ENCODE data around the gene SLX4IP. TPM values are rescaled to one million over a fixed set of nuclear protein-coding genes. Genes with fewer than 3 reads are reported as not detected.

SLX4IP gene
- total and polyA plus RNA-seq, 8 donors: 2.5 to 6.4 (median 2.8) TPM

- intact Hi-C loops (cut with DNase I): no loop called here
- TF ChIP-seq, protein P1, sequence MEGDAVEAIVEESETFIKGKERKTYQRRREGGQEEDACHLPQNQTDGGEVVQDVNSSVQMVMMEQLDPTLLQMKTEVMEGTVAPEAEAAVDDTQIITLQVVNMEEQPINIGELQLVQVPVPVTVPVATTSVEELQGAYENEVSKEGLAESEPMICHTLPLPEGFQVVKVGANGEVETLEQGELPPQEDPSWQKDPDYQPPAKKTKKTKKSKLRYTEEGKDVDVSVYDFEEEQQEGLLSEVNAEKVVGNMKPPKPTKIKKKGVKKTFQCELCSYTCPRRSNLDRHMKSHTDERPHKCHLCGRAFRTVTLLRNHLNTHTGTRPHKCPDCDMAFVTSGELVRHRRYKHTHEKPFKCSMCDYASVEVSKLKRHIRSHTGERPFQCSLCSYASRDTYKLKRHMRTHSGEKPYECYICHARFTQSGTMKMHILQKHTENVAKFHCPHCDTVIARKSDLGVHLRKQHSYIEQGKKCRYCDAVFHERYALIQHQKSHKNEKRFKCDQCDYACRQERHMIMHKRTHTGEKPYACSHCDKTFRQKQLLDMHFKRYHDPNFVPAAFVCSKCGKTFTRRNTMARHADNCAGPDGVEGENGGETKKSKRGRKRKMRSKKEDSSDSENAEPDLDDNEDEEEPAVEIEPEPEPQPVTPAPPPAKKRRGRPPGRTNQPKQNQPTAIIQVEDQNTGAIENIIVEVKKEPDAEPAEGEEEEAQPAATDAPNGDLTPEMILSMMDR (IDR thresholded peaks at IDR 0.05): no peak
- WGBS, 2 donors: 36 to 46% methylated on average over 1 of the region's 1 CpG
- FAIRE-seq (no peak), DNase-seq (no peak), ATAC-seq (no peak)
- no peak overlapping the region for H3K27ac ChIP-seq
- H3K27me3 ChIP-seq: no peaks in the 10 kb centered on the region
- H3K9me3 ChIP-seq: no peaks in the 10 kb centered on the region
- H3K36me3 ChIP-seq: no peaks in the 10 kb centered on the region
- H3K4me3 ChIP-seq: no peak overlapping the region
- H3K4me1 ChIP-seq: peaks cover 0 to 10% (median 0%) of the 10 kb centered on the region in 3 donors
Observed at GRCh38 chr20:10538768-10539167, 103.7 kb downstream of the SLX4IP start.

DNA sequence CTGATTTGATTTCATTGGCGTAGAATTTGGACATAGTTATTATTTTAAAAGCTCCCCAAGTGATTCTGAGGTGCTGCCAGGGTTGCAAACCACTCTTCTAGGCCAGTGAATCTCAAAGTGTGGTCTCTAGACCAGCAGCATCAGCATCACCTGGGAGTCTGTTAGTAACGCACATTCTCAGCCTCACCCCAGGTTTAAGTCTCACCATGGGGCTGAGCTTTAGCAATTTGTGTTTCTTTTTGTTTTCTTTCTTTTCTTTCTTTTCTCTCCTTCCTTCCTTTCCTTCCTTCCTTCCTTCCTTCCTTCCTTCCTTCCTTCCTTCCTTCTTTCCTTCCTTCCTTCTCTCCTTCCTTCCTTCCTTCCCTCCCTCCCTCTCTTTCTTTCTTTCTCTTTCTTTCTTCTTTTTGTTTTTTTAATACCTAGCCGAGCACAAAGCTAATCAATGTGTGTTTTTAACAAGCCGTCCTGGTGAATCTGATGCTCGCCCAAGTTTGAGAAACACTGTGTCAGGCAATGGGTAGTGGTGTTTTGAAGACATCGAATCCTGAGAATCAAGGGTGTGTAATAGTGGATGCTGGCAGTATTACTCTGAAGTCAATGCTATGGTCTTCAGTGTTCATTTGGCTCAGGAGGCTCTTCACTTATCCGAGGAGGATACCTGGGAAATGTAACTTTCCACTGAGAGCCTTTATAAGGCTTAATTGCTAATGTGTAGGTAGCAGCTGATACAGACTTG, 104.9 kb downstream of the SLX4IP start:
- Histone ChIP-seq H3K36me3 (no peaks in the 10 kb centered on the region), H3K27ac (peak overlapping the region in 1 of 4 donors; percentile 3), H3K9me3 (no peaks in the 10 kb centered on the region), H3K4me1 (peaks cover 0 to 10% (median 0%) of the 10 kb centered on the region in 3 donors), H3K27me3 (no peaks in the 10 kb centered on the region), H3K4me3 (no peak overlapping the region)
- WGBS, 2 donors: 92 to 95% methylated on average over 7 of the region's 7 CpGs
- TF ChIP-seq, protein P1 (IDR thresholded peaks at IDR 0.05): no peak
- no peak for FAIRE-seq
- no peak for DNase-seq
- intact Hi-C loops (cut with DNase I): no loop called here
- ATAC-seq: no peak

DNA sequence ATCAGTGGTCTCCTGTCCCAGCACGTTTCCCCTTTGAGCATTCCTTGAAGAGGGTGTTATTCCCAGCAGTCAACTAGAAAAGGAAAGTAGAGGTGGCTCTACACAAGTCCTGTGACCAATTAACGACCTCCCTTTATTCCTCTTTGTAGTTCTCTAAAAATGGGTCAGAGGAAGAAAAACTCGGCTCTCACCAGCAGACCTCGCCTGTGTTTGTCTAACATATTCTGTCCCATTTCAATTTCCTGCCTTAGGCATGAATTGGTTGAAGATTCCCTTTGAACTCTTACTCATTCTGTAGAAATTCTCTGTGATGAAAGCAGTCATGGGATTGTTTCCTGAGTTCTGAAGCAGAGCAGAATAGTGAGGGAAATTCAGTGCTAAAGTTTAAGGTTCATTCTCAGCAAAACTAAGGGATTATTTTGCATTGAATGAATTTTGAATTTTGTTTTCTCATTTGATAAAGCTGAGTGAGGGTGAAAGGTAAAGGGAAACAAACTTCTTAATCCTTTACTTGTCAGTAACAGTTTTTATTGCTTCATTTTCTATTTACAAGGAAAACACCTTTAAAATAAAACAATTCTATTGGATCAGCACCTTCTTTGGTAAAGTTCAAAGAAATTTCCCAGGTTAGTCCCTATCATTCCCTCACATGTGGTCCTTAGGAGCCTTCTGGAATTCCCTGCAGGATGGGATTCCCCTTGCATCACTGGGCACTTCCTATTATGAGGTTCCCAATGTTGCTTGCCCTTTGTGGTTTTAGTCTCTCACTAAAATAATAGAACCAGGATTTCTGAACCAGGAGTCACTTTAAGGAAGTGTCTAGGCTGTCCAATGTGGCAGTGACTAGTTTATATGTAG, 105.8 kb downstream of the SLX4IP start:
- WGBS, 2 donors: 75 to 78% methylated on average over 4 of the region's 4 CpGs
- peak in 2 of 4 donors; percentile 26 to 51 for ATAC-seq
- H3K4me1 ChIP-seq: peaks cover 0 to 10% (median 0%) of the 10 kb centered on the region in 3 donors
- no peak for FAIRE-seq
- peak overlapping the region in 2 of 4 donors; percentile 3 to 25 for H3K27ac ChIP-seq
- intact Hi-C loops (cut with DNase I): no loop called here
- TF ChIP-seq, protein P1 (IDR thresholded peaks at IDR 0.05): no peak
- H3K27me3 ChIP-seq: no peaks in the 10 kb centered on the region
- H3K9me3 ChIP-seq: no peaks in the 10 kb centered on the region
- no peak for DNase-seq
- no peaks in the 10 kb centered on the region for H3K36me3 ChIP-seq
- H3K4me3 ChIP-seq: no peak overlapping the region

DNA sequence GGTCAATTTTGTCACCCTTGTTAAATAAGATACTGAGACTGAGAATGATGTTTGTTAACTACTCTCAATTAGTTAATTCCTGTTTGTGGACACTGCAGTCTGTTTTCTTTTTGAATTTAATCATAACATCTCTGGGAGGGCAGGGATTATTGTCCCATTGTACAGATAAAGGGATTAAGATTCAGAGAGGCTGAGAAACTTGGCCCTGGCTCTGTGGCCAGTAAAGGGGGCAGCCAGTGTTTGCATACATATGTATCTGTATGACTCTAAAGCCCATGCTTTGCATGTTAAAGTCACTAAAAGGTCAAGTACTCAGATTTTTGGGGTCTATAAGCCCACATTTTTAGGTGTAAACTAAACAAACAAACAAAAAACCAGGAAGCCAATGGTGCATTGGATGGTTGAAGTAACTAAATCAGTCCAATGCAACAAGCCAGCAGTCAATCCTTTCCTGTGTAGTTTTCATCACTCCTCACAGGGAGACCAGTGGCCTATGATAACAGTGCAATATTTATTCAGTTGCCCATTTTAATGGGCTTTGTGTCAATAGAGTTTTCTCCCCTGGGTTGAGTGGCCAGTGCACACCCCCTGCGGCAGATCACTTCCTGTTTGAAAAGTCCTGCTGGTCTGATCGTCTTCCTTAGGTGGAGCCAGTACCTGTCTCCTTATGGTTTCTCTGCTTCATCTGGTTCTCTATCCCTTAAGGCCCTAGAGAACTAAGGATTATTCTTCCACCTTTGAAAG, 106.7 kb downstream of the SLX4IP start:
- no peak overlapping the region for H3K4me3 ChIP-seq
- FAIRE-seq (no peak), ATAC-seq (peak in 2 of 4 donors; percentile 62 to 64), DNase-seq (no peak)
- H3K36me3 ChIP-seq: no peaks in the 10 kb centered on the region
- H3K4me1 ChIP-seq: peaks cover 0 to 10% (median 0%) of the 10 kb centered on the region in 3 donors
- 58 to 67% methylated on average over 2 of the region's 2 CpGs for WGBS, 2 donors
- intact Hi-C loops (cut with DNase I): no loop called here
- TF ChIP-seq, protein P1 (IDR thresholded peaks at IDR 0.05): no peak
- peak overlapping the region in 1 of 4 donors; percentile 6 for H3K27ac ChIP-seq
- no peaks in the 10 kb centered on the region for H3K9me3 ChIP-seq
- H3K27me3 ChIP-seq: no peaks in the 10 kb centered on the region

Data from pancreas (tissue), 10 donors.